Gastrocnemius medialis (tissue), 4 donors: ENCODE results near the gene KIF11. TPM values are rescaled to one million over a fixed set of nuclear protein-coding genes. Genes with fewer than 3 reads are reported as not detected.

Source experiments
- ATAC-seq, 2 donors: fragments of 150-250 bp; one replicate each; pipeline ENCODE4 v1.9.1; 2016
- DNase-seq, 2 donors: peaks; one replicate each; pipeline ENCODE4 v3.0.0-alpha.2; 2019
- H3K27ac ChIP-seq, 4 donors: fragments of 200-600 bp; sonication (generic); 1 replicate in 1 of 4; 2 replicates in 3 of 4; pipeline ENCODE4 v1.5.1; 2016 to 2018; ENCODE audit warnings: mild to moderate bottlenecking in 2 of 4, moderate library complexity in 1 of 4
- H3K27me3 ChIP-seq, 3 donors: fragments of 200-600 bp; sonication (generic) in 2 of 3; 1 replicate in 1 of 3; 2 replicates in 2 of 3; pipeline versions ENCODE4 v1.5.1 to v1.6.0; 2016 to 2019; ENCODE audit warnings: mild to moderate bottlenecking in 1 of 3, moderate library complexity in 1 of 3
- H3K36me3 ChIP-seq, 2 donors: fragments of 200-600 bp; sonication (generic) in 1 of 2; one replicate each; pipeline ENCODE4 v1.5.1; 2017 to 2018
- H3K4me1 ChIP-seq, 2 donors: fragments of 200-600 bp; sonication (generic) in 1 of 2; one replicate each; pipeline ENCODE4 v1.5.1; 2016 to 2017; ENCODE audit warnings: mild to moderate bottlenecking in 2 of 2
- H3K4me3 ChIP-seq, 4 donors: fragments of 200-600 bp; sonication (generic) in 3 of 4; 1 replicate in 1 of 4; 2 replicates in 3 of 4; pipeline ENCODE4 v1.5.1; 2016 to 2019; ENCODE audit warnings: mild to moderate bottlenecking in 2 of 4
- H3K9me3 ChIP-seq, 3 donors: fragments of 200-600 bp; sonication (generic) in 2 of 3; 1 replicate in 1 of 3; 2 replicates in 2 of 3; pipeline ENCODE4 v1.5.1; 2016 to 2019
- CTCF ChIP-seq, 5 experiments: fragments of 450-650 bp in 3 of 5; fragments of 200-600 bp in 2 of 5; sonication (generic) in 2 of 5; IDR thresholded peaks in 4 of 5; conservative IDR thresholded peaks in 1 of 5; 1 replicate in 4 of 5; 2 replicates in 1 of 5; pipeline ENCODE4 v1.5.1; 2016 to 2019; ENCODE audit warnings: antibody characterized with exemption in 5 of 5, mild to moderate bottlenecking in 3 of 5, moderate library complexity in 3 of 5
- POLR2A ChIP-seq, 2 donors: fragments of 450-650 bp; IDR thresholded peaks; one replicate each; pipeline ENCODE4 v1.6.1; 2017; ENCODE audit warnings: antibody characterized with exemption in 2 of 2, mild to moderate bottlenecking in 2 of 2, moderate library complexity in 2 of 2
- in situ Hi-C, 4 donors: fragments of 200-750 bp; cut with MboI; loops; one replicate each; pipeline versions ENCODE4 v1.15.0 to v1.8.0; 2017; ENCODE audit warnings: low sequenced_read_pairs in 4 of 4
- intact Hi-C: fragments of 100-400 bp; cut with DNase I; formaldehyde crosslinking; loops from one replicate; pipeline ENCODE4 v1.15.1; 2023; ENCODE audit warnings: low total_unique reads
- total RNA-seq, 4 donors: library from RNA; depleted of rRNA; stranded (reverse); fragments of >200 nt; gene quantifications; one replicate each; pipeline versions ENCODE4 v1.1.0 to v1.2.3, GENCODE V29; 2016

Gene KIF11
- total RNA-seq, 4 donors from 2014 or later: 0.05 to 0.76 (median 0.35) TPM

GRCh38 chr10:92667078-92667477, 74.1 kb downstream of the KIF11 start:
- Histone ChIP-seq H3K4me1 (no peaks in the 10 kb centered on the region), H3K36me3 (no peaks in the 10 kb centered on the region), H3K27ac (no peak overlapping the region), H3K27me3 (no peaks in the 10 kb centered on the region), H3K4me3 (no peak overlapping the region), H3K9me3 (no peaks in the 10 kb centered on the region)
- ATAC-seq (no peak), DNase-seq (no peak)
- in situ Hi-C loops (no loop called here), intact Hi-C loops (no loop called here)
- TF ChIP-seq CTCF (IDR thresholded peaks at IDR 0.05 in 4 of 5, conservative IDR thresholded peaks at IDR 0.05 in 1 of 5): no peak
- TF ChIP-seq POLR2A (IDR thresholded peaks at IDR 0.05): no peak

GRCh38 chr10:92677708-92678107, 84.8 kb downstream of the KIF11 start:
- H3K27ac ChIP-seq: no peak overlapping the region
- H3K36me3 ChIP-seq: no peaks in the 10 kb centered on the region
- H3K9me3 ChIP-seq: no peaks in the 10 kb centered on the region
- TF ChIP-seq POLR2A (IDR thresholded peaks at IDR 0.05) (no peak), CTCF (IDR thresholded peaks at IDR 0.05 in 4 of 5, conservative IDR thresholded peaks at IDR 0.05 in 1 of 5) (no peak)
- no peaks in the 10 kb centered on the region for H3K27me3 ChIP-seq
- ATAC-seq (no peak), DNase-seq (no peak)
- in situ Hi-C loops (no loop called here), intact Hi-C loops (no loop called here)
- H3K4me3 ChIP-seq: no peak overlapping the region
- no peaks in the 10 kb centered on the region for H3K4me1 ChIP-seq

- intact Hi-C loops: no loop called here
These were observed 85.3 kb downstream of the KIF11 start for GRCh38 chr10:92678206-92678605.

GRCh38 chr10:92681306-92681834, 88.4 kb downstream of the KIF11 start:
- Histone ChIP-seq H3K4me1 (no peaks in the 10 kb centered on the region), H3K4me3 (no peak overlapping the region), H3K36me3 (no peaks in the 10 kb centered on the region), H3K9me3 (no peaks in the 10 kb centered on the region), H3K27ac (no peak overlapping the region), H3K27me3 (no peaks in the 10 kb centered on the region)
- in situ Hi-C loops: no loop called here
- ATAC-seq (no peak), DNase-seq (no peak)
- TF ChIP-seq CTCF (IDR thresholded peaks at IDR 0.05 in 4 of 5, conservative IDR thresholded peaks at IDR 0.05 in 1 of 5) (no peak), POLR2A (IDR thresholded peaks at IDR 0.05) (no peak)
- intact Hi-C loops: no loop called here

More at GRCh38 chr10:92678206-92678605, 85.3 kb downstream of the KIF11 start:
- TF ChIP-seq CTCF (IDR thresholded peaks at IDR 0.05 in 4 of 5, conservative IDR thresholded peaks at IDR 0.05 in 1 of 5): no peak
- TF ChIP-seq POLR2A (IDR thresholded peaks at IDR 0.05): no peak
- ATAC-seq: no peak
- H3K9me3 ChIP-seq: no peaks in the 10 kb centered on the region
- DNase-seq: no peak
- no peaks in the 10 kb centered on the region for H3K27me3 ChIP-seq
- no peak overlapping the region for H3K4me3 ChIP-seq
- H3K27ac ChIP-seq: no peak overlapping the region
- H3K4me1 ChIP-seq: no peaks in the 10 kb centered on the region
- in situ Hi-C loops: no loop called here
- no peaks in the 10 kb centered on the region for H3K36me3 ChIP-seq

- H3K9me3 ChIP-seq: no peaks in the 10 kb centered on the region
- H3K4me3 ChIP-seq: peak overlapping the region; percentile 56 to 73 (median 62)
- TF ChIP-seq CTCF (IDR thresholded peaks at IDR 0.05 in 4 of 5, conservative IDR thresholded peaks at IDR 0.05 in 1 of 5) (no peak), POLR2A (IDR thresholded peaks at IDR 0.05) (no peak)
- H3K27me3 ChIP-seq: peaks cover 28 to 48% (median 36%) of the 10 kb centered on the region in 3 donors
- no peak for DNase-seq
- in situ Hi-C loops: no loop called here
- intact Hi-C loops: no loop called here
- no peak for ATAC-seq
- H3K36me3 ChIP-seq: no peaks in the 10 kb centered on the region
- peaks cover 0 to 6% of the 10 kb centered on the region in 2 donors for H3K4me1 ChIP-seq
- H3K27ac ChIP-seq: no peak overlapping the region
These were observed 95.6 kb downstream of the KIF11 start for GRCh38 chr10:92688573-92688926.
